ENCODE data around the gene CTSK.

CTSK gene

DNA sequence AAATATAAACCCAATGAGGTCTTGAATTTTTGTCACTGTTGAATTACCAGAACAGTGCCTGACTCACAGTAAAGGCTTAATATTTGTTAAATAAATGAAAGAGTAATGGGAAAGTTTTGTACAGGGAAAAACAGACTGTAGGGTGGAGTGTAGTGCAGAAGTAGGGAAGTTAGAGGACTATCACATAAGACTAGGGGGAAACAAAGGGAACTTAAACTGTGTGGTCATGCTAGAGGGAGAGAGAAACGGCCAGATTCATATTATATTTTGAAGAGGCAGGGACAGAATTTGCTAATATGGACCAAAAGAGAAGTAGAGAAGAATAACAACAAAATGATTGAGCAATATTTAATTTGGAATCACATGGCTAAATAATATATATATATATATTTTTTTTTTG lies 14.8 kb downstream of the CTSK start:
- DNase-seq: no peak
- Histone ChIP-seq H3K4me1 (ENCODE audit: insufficient read depth, low read length) (no peaks in the 10 kb centered on the region), H3K36me3 (ENCODE audit: insufficient read depth, low read length) (no peaks in the 10 kb centered on the region), H3K9me3 (ENCODE audit: insufficient read depth, low read length, severe bottlenecking) (no peaks in the 10 kb centered on the region), H2AFZ (ENCODE audit: low read depth, low read length) (no peak overlapping the region), H3K79me2 (ENCODE audit: insufficient read depth, low read length) (no peaks in the 10 kb centered on the region), H3K4me3 (ENCODE audit: low read depth in 1 of 2, low read length in 2 of 2) (no peak overlapping the region), H3K9ac (ENCODE audit: low read depth, low read length) (no peak overlapping the region), H4K20me1 (ENCODE audit: insufficient read depth, low read length) (no peaks in the 10 kb centered on the region), H3K4me2 (ENCODE audit: insufficient read depth, low read length) (no peak overlapping the region), H3K27me3 (ENCODE audit: insufficient read depth, low read length, poor library complexity) (no peaks in the 10 kb centered on the region), H3K27ac (ENCODE audit: low read length) (no peak overlapping the region)
- no peak for ATAC-seq (ENCODE audit: insufficient read depth, low read depth)
- TF ChIP-seq EZH2 (IDR thresholded peaks at IDR 0.05; ENCODE audit: borderline replicate concordance, low read depth, low read length, severe bottlenecking): no peak
- TF ChIP-seq, protein P1, sequence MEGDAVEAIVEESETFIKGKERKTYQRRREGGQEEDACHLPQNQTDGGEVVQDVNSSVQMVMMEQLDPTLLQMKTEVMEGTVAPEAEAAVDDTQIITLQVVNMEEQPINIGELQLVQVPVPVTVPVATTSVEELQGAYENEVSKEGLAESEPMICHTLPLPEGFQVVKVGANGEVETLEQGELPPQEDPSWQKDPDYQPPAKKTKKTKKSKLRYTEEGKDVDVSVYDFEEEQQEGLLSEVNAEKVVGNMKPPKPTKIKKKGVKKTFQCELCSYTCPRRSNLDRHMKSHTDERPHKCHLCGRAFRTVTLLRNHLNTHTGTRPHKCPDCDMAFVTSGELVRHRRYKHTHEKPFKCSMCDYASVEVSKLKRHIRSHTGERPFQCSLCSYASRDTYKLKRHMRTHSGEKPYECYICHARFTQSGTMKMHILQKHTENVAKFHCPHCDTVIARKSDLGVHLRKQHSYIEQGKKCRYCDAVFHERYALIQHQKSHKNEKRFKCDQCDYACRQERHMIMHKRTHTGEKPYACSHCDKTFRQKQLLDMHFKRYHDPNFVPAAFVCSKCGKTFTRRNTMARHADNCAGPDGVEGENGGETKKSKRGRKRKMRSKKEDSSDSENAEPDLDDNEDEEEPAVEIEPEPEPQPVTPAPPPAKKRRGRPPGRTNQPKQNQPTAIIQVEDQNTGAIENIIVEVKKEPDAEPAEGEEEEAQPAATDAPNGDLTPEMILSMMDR (IDR thresholded peaks at IDR 0.05; ENCODE audit: borderline replicate concordance, extremely low read depth, low read length, poor library complexity, severe bottlenecking): no peak

DNA sequence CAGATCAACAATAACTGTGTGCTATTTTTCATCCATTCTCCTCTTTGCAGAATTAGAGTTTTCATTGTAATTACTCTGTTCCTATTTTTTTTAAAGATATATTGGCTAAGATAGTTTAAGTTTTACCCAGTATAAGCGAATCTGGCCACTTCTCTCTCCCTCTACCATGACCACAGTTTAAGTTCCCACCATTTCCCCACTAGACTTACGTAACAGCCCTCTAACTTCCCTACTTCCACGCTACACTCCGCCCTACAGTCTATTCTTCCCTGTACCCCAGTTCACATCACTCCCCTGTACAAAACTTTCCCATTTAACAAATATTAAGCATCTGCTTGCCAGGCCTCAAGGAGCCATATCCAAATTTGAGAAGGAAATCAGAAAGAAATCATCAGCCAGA lies 16.5 kb downstream of the CTSK start:
- no peak overlapping the region for H3K9ac ChIP-seq (ENCODE audit: low read depth, low read length)
- no peaks in the 10 kb centered on the region for H3K27me3 ChIP-seq (ENCODE audit: insufficient read depth, low read length, poor library complexity)
- no peak overlapping the region for H3K27ac ChIP-seq (ENCODE audit: low read length)
- H3K4me2 ChIP-seq (ENCODE audit: insufficient read depth, low read length): no peak overlapping the region
- H3K79me2 ChIP-seq (ENCODE audit: insufficient read depth, low read length): no peaks in the 10 kb centered on the region
- ATAC-seq (ENCODE audit: insufficient read depth, low read depth): no peak
- no peak for DNase-seq
- H2AFZ ChIP-seq (ENCODE audit: low read depth, low read length): no peak overlapping the region
- H4K20me1 ChIP-seq (ENCODE audit: insufficient read depth, low read length): no peaks in the 10 kb centered on the region
- no peaks in the 10 kb centered on the region for H3K36me3 ChIP-seq (ENCODE audit: insufficient read depth, low read length)
- no peak for TF ChIP-seq EZH2 (IDR thresholded peaks at IDR 0.05; ENCODE audit: borderline replicate concordance, low read depth, low read length, severe bottlenecking)
- TF ChIP-seq, protein P1 (IDR thresholded peaks at IDR 0.05; ENCODE audit: borderline replicate concordance, extremely low read depth, low read length, poor library complexity, severe bottlenecking): no peak
- H3K4me1 ChIP-seq (ENCODE audit: insufficient read depth, low read length): no peaks in the 10 kb centered on the region
- no peak overlapping the region for H3K4me3 ChIP-seq (ENCODE audit: low read depth in 1 of 2, low read length in 2 of 2)
- no peaks in the 10 kb centered on the region for H3K9me3 ChIP-seq (ENCODE audit: insufficient read depth, low read length, severe bottlenecking)

DNA sequence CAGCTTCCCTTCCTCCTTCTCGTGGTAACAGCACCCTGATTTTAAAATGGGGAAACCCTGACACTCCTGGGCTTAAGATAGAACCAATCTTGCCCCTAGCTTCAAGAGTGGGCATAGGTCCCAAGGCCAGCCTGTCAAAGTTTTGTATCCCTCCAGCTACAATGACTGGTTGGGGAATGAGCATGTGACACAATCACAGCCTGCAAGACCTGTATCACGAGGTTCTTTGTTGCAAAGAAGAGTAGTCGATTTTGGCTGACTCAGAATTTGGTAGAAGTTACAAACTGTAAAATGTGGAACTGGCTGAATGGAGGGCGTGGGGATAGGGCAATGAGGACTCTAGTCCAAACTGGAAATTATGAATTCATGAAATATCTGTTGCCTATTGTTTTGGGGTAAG lies 18.7 kb downstream of the CTSK start:
- ATAC-seq (ENCODE audit: insufficient read depth, low read depth) (no peak), DNase-seq (no peak)
- Histone ChIP-seq H2AFZ (ENCODE audit: low read depth, low read length) (0 out of 2 replicates have a peak overlapping the region, but pooled peaks have one; percentile 19), H3K27ac (ENCODE audit: low read length) (no peak overlapping the region), H3K9me3 (ENCODE audit: insufficient read depth, low read length, severe bottlenecking) (no peaks in the 10 kb centered on the region), H3K36me3 (ENCODE audit: insufficient read depth, low read length) (no peaks in the 10 kb centered on the region), H4K20me1 (ENCODE audit: insufficient read depth, low read length) (no peaks in the 10 kb centered on the region), H3K4me3 (ENCODE audit: low read depth in 1 of 2, low read length in 2 of 2) (no peak overlapping the region), H3K9ac (ENCODE audit: low read depth, low read length) (no peak overlapping the region), H3K4me2 (ENCODE audit: insufficient read depth, low read length) (no peak overlapping the region), H3K79me2 (ENCODE audit: insufficient read depth, low read length) (no peaks in the 10 kb centered on the region), H3K27me3 (ENCODE audit: insufficient read depth, low read length, poor library complexity) (no peaks in the 10 kb centered on the region), H3K4me1 (ENCODE audit: insufficient read depth, low read length) (no peaks in the 10 kb centered on the region)
- no peak for TF ChIP-seq EZH2 (IDR thresholded peaks at IDR 0.05; ENCODE audit: borderline replicate concordance, low read depth, low read length, severe bottlenecking)
- TF ChIP-seq, protein P1 (IDR thresholded peaks at IDR 0.05; ENCODE audit: borderline replicate concordance, extremely low read depth, low read length, poor library complexity, severe bottlenecking): no peak

DNA sequence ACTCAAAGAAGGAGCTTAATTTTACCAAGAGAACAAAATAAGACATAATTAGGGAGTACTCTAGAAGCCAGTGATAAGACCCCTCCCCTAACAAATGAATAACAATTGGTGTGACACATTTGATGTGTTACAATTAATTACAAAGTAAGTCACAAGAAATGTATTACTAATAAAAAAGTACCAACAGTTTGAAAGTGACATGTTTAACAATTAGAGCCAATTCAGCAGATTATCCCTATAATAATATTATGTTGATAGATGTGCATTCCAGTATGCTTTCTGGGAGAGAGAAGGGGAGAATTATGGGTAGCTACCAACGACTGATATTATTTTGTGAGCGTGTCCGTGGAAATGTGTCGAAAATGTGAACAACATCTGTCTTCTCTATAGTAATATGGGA lies 19.1 kb downstream of the CTSK start:
- H3K27me3 ChIP-seq (ENCODE audit: insufficient read depth, low read length, poor library complexity): no peaks in the 10 kb centered on the region

More for the DNA sequence above, 19.1 kb downstream of the CTSK start:
- Histone ChIP-seq H3K9ac (ENCODE audit: low read depth, low read length) (no peak overlapping the region), H4K20me1 (ENCODE audit: insufficient read depth, low read length) (no peaks in the 10 kb centered on the region), H3K79me2 (ENCODE audit: insufficient read depth, low read length) (no peaks in the 10 kb centered on the region), H3K4me2 (ENCODE audit: insufficient read depth, low read length) (no peak overlapping the region), H3K4me1 (ENCODE audit: insufficient read depth, low read length) (no peaks in the 10 kb centered on the region), H3K4me3 (ENCODE audit: low read depth in 1 of 2, low read length in 2 of 2) (no peak overlapping the region), H2AFZ (ENCODE audit: low read depth, low read length) (no peak overlapping the region), H3K9me3 (ENCODE audit: insufficient read depth, low read length, severe bottlenecking) (no peaks in the 10 kb centered on the region), H3K27ac (ENCODE audit: low read length) (no peak overlapping the region), H3K36me3 (ENCODE audit: insufficient read depth, low read length) (no peaks in the 10 kb centered on the region)
- no peak for TF ChIP-seq EZH2 (IDR thresholded peaks at IDR 0.05; ENCODE audit: borderline replicate concordance, low read depth, low read length, severe bottlenecking)
- TF ChIP-seq, protein P1 (IDR thresholded peaks at IDR 0.05; ENCODE audit: borderline replicate concordance, extremely low read depth, low read length, poor library complexity, severe bottlenecking): no peak
- DNase-seq (no peak), ATAC-seq (ENCODE audit: insufficient read depth, low read depth) (no peak)
